GM21390 (cell line): Measurements from ENCODE around the gene LEPR.

Experiments
- ATAC-seq: cut with Tn5 transposase; IDR thresholded peaks from one replicate; pipeline ENCODE4 v1.9.1; 2021; ENCODE audit not compliant: unreplicated experiment

The LEPR gene

DNA sequence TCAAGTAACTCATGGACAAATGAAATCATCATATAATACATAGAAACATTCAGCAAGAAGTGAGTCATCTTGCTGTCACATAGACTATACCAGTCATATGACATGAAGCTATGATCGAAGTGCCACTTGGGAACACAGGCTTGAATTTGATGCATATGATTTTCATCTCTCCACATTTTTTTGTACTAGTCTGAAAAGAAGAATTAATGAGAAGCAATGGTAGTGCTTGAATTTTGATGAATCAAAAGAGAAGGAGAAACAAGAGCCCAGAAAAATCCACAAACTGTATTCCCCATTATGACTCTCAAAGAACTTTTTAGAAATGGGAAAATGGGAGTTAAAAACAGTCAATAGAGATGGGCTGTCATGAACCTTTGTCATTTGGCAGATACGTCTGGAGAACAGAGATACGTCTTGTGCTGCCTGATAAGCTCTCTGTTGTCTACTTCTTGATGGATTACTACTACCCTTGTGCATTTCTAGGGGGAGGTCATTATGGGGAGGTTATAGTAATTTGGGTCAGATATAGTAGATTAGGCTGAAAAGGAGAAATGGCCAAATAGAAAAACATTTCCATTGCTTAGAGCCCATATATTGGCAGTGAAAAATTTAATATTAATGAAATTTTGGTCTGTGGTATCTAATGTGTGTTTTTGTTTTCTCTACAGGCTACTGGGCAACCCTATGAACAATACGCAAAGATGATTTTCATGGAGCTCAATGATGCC is 8.0 kb upstream of the LEPR start:
- no peak for ATAC-seq

DNA sequence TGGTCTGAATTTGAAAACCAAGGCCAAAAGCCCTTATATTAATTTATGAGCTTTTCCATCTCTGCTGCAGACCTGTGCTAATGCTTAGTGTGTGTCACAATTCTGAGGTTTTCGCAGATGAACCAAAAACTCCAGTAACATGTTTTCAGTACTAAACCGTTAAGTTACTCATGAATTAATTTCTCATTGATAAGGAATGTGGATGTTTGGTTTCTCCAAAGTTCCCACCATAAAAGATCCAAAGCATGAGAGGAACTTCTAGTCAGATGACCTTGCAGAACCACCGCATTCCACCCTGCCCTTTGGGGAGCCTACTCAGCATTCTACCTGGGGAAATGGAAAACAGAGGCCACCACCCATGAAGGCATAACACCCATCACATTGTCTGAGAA is 7.5 kb upstream of the LEPR start:
- no peak for ATAC-seq

GRCh38 chr1:65414538-65414937 is 5.9 kb upstream of the LEPR start:
- no peak for ATAC-seq

- no peak for ATAC-seq
Observed at GRCh38 chr1:65416767-65417166, 3.7 kb upstream of the LEPR start.

DNA sequence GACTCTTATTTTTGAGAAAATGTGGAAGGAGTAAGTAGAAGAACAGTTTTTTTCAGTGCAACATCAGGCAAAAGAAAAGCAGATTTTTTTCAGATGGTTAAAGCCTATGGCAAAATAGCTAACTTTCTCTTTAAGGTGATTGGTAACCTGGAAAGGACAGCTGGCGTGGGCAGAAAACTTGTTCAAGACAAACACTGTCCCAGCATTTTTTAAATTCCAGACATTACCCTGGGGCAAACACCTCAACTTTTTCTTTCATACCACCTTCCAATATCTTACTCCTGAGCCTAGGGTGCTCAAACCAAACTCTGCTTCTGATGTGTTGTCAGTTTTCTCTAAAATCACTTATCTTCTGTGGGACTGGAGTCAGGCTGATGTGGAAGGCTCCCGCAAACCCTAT is 2.7 kb upstream of the LEPR start:
- ATAC-seq = no peak

- ATAC-seq = no peak
Observed at GRCh38 chr1:65418522-65419185, 1.8 kb upstream of the LEPR start.

DNA sequence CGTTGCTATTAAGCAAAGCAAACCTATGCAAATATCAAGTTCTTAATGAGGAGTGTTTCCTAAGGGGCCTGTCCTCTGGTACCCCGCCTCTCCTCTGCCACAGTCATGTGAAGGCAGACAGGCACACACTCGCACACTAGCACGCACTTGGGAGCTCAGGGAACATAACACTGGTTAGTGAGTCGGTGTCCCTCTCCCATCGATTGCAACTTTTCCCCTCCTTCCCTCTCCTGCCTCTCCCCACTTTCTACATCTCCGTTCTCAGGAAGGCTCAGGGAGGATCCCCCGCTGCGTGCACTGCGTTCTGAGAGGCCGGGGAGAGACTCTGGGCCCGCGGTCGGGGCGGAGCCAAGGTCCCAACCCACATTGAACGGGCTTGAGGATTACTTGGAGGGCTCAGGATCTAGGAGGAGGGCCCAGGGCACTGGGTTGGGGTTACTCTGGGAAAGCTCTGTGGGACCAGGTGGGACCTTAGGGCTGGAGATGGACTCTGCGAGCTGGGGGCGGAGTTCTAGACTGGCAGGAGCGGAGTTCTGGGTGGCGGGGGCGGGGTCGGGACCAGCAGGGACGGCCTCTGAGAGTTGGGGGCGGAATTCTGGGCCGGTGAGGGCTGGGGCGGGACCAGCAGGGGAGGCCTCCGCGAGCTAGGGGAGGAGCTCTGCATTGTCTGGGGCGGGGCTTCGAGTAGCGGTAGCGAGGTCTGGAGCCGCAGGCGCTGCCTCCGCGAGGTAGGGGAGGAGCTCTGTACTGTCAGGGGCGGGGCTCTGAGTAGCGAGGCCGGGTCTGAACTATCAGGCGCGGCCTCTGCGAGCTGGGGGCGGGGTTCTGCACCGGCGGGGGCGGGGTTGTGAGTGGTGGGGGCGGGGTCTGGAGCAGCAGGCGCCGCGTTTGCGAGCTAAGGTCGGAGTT is 533 bp upstream of the LEPR start:
- ATAC-seq = peak; percentile 91

GRCh38 chr1:65421351-65422025 is 1.0 kb downstream of the LEPR start:
- no peak for ATAC-seq

- ATAC-seq = no peak
Observed at GRCh38 chr1:65422241-65423203, 2.1 kb downstream of the LEPR start.

- no peak for ATAC-seq
Observed at GRCh38 chr1:65423884-65424572, 3.6 kb downstream of the LEPR start.

GRCh38 chr1:65424573-65424889 is 4.1 kb downstream of the LEPR start:
- no peak for ATAC-seq

DNA sequence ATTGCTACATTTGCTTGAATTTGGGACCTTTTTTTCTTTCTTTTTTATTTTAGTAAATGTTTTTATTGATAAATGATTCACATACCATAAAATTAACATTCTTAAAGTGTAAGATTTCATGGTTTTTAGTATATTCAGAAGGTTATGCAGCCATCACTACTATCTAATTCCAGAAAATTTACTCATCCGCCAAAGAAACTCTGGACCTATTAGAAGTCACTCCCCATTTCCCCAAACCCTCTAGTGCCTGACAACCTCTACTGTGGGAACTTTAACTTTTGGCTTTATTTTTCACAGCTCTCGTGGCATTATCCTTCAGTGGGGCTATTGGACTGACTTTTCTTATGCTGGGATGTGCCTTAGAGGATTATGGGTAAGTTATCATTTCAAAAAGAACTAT is 4.5 kb downstream of the LEPR start:
- ATAC-seq = no peak

DNA sequence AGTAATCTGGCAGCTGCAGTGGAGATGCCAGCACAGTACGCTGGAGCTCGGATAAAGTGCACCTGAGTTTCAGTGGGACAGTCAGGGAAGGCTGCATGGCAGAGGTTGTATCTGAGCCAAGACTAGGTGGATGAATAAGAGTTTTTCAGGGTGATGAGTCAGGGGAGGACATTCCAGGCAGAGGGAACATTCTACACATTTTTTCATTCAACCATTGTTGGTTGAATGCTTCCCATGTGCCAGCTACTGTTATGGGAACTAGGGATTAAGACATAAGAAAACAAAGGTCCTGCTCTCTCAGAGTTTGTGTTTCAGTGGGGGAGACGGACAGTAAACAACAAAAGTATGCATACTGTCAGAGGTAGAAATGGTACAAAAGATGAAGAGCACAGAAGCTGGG is 5.2 kb downstream of the LEPR start:
- ATAC-seq = no peak

GRCh38 chr1:65429078-65429477 is 8.6 kb downstream of the LEPR start:
- ATAC-seq = no peak

GRCh38 chr1:65429806-65430205 is 9.3 kb downstream of the LEPR start:
- no peak for ATAC-seq

GRCh38 chr1:65431111-65431705 is 10.7 kb downstream of the LEPR start:
- peak; percentile 67 for ATAC-seq

GRCh38 chr1:65432918-65433317 is 12.4 kb downstream of the LEPR start:
- no peak for ATAC-seq

DNA sequence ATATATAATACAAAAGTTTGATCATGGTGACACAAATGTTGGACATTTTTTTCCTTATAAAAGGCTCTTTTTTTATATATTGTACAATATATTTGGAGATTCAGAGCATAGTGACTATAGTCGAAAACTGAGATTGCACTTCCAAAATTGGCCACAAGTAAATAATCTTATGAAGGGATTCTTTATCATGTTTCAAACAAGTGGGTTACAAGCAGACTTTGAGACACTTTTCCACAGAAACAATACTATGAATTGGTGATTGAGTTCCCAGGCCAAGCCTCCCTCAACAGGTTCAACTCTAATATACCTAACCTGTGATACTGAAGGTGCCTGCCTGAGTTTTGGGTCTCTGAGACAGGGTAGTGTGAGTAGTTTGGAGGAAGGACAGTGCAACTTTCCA is 13.8 kb downstream of the LEPR start:
- ATAC-seq = no peak

DNA sequence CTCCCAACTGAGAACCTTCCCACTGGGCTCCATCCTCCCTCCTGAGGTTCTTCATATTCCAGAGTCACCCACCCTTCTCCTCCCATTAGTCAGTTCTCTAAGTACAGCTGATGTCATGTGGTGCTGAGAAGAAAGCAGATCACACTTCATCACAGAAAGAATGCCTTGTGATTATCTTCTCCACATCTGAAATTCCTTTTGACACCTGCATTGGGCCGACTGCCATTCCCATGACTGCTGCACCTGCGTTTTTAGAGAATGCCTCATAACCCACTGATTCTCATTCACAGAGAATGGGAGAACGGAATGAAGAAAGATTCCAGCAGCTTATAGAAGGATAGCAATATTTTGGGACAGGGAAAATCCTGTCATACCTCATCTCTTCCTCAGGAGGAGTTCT is 14.3 kb downstream of the LEPR start:
- ATAC-seq = no peak
